HG02623 (cell line): ENCODE data around the gene MAP2K7.

Experiments
- ATAC-seq: cut with Tn5 transposase; IDR thresholded peaks from one replicate; pipeline ENCODE4 v1.9.1; 2021; ENCODE audit warnings: moderate library complexity; ENCODE audit not compliant: unreplicated experiment

MAP2K7 gene

GRCh38 chr19:7866399-7867091 is 37.1 kb upstream of the MAP2K7 start:
- ATAC-seq, result no peak

DNA sequence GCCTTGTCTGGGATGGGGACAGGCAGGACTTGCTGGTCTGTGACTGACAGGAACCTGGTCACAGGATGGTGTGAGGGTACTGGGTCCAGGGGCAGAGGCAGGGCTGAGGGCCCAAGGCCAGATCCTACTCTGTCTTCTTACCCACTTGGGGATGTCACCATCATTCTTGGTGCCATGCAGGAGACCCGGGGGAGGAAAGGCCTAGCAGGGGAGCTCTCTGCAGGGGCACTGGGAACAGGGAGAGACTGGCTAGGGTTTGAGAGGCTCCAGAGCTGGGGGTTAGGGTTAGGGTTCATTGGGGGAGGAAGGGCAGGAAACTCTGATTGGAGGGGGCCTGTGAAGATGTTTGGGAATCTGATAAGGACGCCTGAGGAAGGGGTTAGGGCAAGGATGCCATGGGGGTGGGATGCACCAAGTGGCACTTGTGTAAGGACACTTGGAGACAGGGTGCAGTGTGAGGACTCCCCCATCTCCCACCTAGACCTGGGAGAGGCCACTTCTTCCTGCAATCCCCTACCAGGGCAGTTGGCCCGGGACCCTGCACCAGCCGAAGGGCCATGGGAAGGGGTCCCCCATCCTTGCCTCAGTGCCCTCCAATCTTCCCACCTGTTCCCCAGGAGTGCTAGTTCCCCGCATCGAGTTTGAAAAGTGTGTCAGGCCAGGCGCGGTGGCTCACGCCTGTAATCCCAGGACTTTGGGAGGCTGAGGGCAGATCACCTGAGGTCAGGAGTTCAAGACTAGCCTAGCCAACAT is 36.4 kb upstream of the MAP2K7 start:
- no peak for ATAC-seq

DNA sequence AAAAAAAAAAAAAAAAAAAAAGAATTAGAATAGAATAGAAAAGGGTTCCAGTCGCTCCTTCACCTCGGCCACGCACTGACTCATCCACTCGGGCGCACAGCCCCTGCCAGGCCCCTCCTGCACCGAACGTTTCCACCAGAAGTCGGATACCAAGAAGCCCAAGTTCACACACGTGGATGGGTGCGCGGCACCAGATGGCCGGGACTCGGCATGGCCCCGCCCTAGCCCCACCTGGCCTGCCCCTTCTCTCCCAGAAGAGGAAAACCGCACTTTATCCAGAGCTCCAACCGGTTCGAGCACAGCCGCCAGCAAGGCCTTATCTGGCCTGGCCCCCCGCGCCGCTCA is 35.4 kb upstream of the MAP2K7 start:
- no peak for ATAC-seq

- peak; percentile 48 for ATAC-seq
Measured at GRCh38 chr19:7868671-7869452, 34.8 kb upstream of the MAP2K7 start.

GRCh38 chr19:7869453-7869909 is 34.2 kb upstream of the MAP2K7 start:
- peak; percentile 51 for ATAC-seq

DNA sequence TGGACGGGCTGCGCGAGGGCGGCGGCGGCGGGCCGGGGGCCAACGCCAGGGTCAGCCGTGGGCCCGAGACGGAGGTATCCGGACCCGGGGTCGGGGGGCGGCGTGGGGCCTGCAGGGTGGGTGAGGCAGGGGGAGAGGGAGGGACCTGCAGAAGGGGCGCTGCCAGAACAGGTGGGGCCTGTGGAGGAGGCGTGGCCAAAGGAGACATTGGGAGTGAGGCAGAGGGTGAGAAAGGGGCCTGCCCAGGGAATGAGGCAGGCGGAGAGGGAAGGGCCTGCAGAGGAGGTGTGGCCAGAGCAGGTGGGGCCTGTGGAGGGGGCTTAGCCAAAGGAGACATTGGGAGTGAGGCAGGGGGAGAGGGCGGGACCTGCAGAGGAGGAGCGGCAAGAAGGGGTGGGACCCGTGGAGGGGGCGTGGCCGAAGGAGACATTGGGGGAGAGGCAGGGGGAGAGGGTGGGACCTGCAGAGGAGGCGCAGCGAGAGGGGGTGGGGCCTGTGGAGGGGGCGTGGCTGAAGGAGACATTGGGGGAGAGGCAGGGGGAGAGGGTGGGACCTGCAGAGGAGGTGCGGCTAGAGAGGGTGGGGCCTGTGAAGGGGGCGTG is 33.7 kb upstream of the MAP2K7 start:
- ATAC-seq, result peak; percentile 11

GRCh38 chr19:7870571-7871436 is 32.9 kb upstream of the MAP2K7 start:
- ATAC-seq, result no peak

GRCh38 chr19:7871437-7872305 is 32.0 kb upstream of the MAP2K7 start:
- no peak for ATAC-seq

DNA sequence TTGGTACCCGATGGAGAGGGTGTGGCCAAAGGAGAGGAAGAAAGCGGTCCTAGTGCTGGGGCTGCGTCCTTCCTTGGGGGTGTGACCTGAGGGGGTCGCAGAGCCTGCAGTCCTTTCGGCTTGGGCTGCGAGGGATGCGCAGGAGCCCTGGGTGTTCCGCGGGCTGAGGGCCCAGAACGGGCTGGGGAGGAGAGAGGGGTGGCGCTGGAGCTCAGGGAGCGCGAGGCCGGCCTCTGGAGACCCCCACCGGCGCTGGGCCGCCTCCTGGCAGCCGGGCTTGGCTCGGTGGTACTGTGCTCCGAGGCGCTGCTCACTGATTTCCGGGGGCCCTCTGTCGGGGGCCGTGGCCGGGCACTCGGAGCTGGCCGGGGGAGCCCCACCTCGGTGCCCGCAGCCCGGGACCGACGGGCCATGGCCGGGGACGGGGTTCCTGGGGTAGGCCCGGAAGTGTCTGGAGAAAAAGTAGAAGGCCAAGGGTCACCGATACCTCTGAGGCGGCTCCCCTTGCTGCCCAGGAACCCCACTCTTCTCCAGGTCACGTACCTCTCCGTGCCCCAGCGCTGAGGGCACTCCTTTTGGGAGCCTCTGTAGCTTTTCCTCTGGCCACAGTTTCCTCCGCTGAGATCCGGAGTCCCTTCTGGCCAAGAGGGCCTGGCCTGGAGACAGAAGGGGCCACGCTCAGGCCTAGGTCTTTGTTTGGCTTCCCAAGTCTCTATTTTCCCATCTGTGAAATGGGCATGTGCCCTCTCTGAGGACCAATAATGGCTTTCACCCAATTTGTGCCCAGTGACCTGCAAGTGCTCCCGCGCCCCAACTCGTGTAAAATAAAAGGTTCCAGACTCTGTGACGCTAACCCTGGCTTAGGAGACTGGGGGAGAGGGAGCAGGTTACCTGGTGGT is 31.1 kb upstream of the MAP2K7 start:
- no peak for ATAC-seq

DNA sequence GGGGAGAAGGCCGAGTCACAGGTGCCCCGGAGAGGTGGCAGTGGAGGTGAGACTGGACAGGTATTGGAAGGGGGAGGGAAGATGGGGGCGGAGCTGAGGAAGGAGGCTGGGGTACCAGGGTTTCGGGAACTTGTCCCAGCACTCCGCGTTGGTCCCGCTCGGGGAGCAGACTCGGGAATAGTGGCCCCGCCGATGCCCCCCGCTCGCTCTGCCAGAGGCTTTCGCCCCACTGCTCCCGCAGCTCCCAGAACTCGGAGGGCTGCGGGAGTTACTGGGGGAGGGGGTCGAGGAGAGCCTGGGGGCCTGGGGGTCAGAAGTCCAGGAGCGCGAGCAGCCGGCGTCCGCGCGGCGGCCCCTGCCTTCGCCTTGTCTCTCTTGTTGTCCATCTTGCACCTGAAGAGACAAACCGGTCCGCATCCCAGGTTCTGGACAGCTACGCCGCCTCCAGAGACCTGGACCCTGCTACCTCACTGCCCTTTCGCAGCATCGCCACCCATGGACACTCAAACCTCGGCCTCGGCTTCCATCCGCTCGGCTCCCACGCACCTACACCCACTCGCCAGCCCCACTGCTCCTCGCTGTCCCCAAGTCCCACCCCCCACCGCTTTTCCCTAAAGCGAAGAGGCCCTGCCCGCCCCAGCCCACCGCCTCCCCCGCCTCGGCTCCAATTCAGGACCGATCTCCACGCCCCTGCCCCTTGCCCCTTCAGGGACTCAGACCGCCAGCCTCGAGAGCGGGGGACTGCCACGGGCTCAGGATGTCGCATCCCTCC is 30.2 kb upstream of the MAP2K7 start:
- no peak for ATAC-seq

GRCh38 chr19:7874076-7874896 is 29.4 kb upstream of the MAP2K7 start, which contains the start of gene PRR36:
PRR36 (minus strand) TSS chr19:7874390; CDS start chr19:7873689, 701 bp downstream.
- ATAC-seq, result no peak

- no peak for ATAC-seq
Measured at GRCh38 chr19:7874897-7875273, 28.8 kb upstream of the MAP2K7 start.

GRCh38 chr19:7877249-7877836 is 26.3 kb upstream of the MAP2K7 start:
- ATAC-seq, result no peak

DNA sequence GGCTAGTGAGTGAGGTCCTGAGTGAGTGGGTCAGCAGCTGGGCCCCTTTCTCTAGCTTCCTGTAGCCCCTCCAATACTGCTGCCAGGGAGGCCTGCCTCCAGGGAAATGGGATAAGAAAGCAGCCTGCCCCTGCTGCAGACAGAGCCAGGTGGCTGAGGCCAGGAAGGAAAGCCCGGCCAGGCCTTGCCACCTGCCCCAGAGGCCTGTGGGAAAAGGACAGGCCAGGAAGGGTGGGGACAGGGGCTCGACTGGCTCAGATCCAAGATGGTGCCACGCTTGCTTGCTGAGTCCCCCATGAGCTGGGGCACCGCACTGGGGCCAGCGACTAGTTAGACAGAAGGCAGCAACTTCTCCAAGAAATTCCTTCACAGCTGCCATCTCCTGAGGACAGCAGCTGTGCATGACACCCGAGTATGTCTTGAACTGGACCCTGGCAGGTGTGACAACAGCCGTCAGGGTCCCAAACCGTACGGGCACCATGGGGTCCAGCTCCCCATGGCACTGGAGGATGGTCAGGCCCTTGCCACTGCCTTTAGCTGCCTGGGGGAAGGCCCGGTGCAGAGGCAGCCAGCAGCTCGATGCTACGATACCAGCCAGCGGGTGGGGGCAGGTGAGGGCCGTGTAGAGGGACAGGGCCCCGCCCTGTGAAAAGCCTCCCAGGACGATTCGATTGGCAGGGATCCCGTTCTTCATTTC is 24.4 kb upstream of the MAP2K7 start:
- no peak for ATAC-seq

GRCh38 chr19:7879836-7880235 is 23.8 kb upstream of the MAP2K7 start:
- no peak for ATAC-seq

GRCh38 chr19:7881910-7882309 is 21.8 kb upstream of the MAP2K7 start:
- no peak for ATAC-seq
